A204.1 (cell line): ENCODE results near the gene SLC35F3.
"Not testable (repeated sequence)": the region's sequence is repeated elsewhere in the genome, so short reads cannot be mapped to it uniquely, and the experiment has no call there.

ENCODE experiments used
- FAIRE-seq: peaks from 2 replicates; lab custom pipeline; 2012; peaks lifted over from hg19 to GRCh38; lab: Jason Lieb, UNC

Gene SLC35F3

DNA sequence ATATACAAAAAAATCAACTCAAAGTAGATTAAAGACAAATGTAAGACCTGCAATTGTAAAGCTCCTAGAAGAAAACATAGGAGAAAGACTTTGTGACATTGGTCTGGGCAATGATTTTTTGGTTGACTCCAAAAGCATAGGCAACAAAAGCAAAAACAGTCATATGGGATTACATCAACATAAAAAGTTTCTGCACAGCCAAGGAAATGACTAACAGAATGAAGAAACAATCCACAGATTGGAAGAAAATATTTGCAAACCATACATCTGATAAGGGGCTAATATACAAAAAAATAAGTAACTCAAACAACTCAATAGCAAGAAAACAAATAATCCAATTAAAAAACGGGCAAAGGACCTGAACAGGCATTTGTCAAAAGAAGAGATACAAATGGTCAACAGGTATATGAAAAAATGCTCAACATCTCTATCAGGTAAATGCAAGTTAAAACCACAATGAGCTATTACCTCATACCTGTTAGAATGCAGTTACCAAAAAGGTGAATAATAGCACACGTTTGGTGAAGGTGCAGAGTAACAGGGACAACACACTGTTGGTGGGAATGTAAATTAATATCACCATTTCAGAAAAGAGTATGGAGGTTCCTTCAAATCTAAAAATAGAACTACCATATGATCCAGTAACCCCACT, 295.1 kb downstream of the SLC35F3 start:
- FAIRE-seq = no peak

DNA sequence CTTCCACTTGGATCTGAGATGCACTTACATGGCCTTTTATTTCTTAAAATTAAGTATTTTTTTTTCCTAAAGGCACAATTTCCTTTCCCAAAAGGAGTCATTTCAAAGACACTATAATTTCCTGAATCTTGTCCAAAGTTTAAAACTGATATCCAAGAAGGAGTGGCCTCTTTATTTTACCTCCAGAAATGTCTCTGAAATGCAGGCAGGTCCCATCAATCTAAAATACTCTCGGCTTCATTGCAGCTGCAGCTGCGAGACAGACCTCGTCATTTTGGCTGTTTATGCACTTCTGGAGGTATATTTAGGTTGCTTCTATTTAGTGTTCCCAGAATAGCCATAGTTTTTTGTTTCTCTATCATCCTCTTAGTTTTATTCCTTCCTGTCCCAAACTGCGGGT, 296.1 kb downstream of the SLC35F3 start:
- FAIRE-seq = no peak

DNA sequence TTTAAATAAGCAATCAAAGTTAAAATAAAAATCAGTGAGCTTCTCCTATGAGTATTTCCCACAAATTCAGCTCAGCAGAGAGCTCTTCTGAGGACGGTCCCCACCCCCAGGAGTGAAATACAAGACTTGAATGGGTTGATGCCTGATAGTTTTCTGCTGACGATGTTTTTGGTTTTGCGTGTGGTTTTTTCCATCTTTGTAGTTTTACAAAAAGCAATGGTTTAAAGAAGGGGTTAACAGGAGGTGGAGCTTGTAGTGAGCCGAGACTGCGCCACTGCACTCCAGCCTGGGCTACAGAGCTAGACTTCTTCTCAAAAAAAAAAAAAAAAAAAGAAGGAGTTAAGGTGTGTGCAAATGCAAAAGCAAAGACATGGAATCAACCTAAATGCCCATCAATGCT, 297.1 kb downstream of the SLC35F3 start:
- no peak for FAIRE-seq

DNA sequence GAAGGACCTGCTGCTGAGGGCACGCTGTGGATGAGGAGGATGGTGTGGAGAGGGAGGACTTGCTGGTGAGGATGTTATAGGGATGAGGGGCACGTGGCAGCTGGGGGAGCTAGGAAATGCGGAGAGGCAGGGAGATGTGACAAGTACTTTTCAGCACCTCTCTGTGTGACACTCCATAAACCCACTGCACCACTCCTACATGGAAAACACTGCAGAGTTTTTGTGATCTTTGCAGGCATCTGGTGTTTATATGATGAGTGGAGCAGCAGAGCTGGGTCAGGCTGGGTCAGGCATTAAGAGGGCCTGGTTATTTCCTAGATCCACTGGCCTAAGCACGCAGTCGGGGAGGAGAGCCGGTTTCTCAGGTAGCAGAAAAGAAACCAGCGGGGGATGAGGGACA, 301.5 kb downstream of the SLC35F3 start:
- no peak for FAIRE-seq

DNA sequence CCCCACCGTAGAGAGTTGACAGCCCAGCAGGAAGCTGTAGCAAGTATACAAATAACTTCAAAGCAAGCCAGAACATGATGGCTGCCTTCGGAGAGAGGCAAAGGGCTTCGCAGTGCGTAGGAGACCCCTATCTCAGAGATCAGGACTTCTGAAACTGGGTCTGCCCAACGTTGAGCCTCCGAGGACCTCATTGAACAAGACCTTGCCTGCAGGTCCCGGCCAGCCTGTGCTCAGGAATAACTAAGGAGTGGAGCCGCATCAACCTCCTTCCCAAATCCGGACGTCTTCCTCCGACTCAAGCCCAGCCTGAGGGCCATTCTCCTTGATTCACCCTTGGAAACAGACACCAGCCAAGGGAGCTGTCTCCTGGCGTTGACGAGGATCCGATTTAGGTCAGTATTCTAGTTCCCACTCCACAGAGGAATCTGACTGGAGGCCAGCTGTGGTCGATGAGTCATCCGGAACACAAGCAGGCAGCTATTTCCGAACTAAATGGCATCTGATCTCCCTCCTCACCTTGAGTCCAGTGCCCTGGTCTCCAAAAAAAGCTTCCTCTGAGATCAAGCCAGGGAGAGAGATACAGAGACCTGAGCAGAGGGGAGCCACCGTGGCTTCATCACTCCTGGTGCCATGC, 302.3 kb downstream of the SLC35F3 start:
- FAIRE-seq = no peak

DNA sequence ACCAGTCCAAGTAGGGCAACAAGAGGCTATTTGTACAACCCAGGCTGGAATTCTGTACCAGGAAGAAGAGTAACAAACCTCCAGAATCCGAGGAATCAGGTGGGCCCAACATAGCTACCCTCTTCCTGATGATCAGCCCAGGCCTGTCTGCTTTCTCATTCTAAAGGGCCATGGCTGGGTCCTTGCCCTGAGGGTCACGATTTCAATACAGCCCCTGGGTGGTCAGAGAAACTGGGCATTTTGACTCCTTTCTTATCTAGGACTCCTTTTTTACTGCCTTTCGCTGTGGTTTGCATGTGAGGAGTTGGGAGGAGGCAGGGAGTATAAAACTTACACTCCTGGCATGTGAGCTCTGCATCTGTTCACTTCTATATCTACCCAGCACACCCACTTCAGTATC, 303.9 kb downstream of the SLC35F3 start:
- FAIRE-seq = no peak

DNA sequence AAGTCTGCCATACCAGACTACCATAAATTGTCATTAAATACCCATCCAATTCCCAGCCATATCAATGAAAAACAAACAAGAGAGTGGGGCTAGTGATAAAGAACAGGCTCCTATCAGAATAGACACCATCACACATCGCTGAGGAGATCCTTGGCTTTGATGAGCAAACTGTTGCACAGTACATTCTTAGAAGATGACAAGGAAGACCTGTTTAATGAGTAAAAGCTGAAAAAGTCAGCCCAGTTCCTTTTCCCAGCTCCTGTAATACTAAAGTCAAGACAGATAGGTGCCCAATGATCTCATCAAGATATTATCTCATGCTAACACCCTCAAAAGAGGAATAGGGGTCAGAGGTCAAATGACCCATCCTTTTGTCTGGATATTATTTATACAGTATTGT, 304.3 kb downstream of the SLC35F3 start:
- no peak for FAIRE-seq

DNA sequence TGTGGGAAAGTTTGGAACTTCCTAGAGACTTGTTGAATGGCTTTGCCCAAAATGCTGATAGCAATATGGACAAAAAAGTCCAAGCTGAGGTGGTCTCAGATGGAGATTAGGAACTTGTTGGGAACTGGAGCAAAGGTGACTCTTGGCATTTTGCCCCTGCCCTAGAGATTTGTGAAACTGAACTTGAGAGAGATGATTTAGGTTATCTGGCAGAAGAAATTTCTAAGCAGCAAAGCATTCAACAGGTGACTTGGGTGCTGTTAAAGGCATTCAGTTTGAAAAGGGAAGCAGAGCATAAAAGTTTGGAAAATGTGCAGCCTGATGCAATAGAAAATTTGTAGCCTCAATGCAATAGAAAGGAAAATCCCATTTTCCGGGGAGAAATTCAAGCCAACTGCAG, 306.0 kb downstream of the SLC35F3 start:
- not testable (repeated sequence) for FAIRE-seq

DNA sequence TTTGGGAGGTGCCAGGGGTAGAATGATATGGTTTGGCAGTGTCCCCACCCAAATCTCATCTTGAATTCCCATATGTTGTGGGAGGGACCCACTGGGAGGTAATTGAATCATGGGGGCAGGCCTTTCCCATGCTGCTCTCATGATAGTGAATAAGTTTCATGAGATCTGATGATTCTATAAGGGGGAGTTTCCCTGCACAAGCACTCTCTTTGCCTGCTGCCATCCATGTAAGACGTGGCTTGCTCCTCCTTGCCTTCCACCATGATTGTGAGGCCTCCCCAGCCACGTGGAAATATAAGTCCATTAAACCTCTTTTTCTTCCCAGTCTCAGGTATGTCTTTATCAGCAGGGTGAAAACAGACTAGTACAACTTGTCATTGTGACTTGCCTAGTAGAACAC, 307.4 kb downstream of the SLC35F3 start:
- FAIRE-seq = not testable (repeated sequence)

DNA sequence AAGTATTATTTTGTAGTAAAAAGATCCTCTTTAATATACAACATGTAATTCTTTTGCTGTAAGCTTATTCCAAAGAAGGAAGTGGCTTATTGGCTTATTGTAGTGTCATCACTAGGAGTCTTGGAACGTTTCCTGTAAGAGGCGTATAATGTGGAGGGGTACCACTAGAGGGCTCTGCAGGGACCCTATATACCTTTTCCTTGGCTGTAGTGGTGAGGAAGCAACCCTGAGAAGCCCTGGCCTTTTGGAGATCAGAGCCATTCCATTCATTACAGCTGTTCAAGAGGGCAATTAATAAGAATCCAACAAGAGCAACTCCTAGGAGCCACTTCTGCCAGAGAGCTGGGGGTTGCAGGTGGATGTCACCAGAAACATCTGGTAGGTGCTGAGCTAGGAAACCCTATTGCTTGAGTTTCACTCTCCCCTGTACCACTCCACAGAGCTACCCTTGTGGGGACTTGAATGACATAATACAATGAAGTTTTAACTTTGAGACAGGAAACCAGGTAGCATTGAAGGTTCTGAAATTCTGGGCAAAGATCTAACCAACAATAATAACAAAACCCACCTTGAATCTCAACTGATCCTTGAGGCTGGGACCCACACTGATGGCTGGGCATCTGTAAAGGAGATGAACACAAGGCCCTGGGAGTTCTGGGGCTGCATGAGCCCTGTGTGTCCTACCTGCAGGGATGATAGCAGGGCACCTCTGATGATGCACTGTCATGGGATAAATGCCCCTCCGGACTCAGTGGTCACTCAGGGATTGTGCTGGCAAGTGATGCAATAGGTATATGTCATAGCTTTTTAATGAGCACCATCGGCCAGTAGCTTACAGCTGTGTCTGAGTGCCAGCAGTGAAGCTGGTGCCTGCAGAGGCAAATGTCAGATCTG, 308.5 kb downstream of the SLC35F3 start:
- no peak for FAIRE-seq

DNA sequence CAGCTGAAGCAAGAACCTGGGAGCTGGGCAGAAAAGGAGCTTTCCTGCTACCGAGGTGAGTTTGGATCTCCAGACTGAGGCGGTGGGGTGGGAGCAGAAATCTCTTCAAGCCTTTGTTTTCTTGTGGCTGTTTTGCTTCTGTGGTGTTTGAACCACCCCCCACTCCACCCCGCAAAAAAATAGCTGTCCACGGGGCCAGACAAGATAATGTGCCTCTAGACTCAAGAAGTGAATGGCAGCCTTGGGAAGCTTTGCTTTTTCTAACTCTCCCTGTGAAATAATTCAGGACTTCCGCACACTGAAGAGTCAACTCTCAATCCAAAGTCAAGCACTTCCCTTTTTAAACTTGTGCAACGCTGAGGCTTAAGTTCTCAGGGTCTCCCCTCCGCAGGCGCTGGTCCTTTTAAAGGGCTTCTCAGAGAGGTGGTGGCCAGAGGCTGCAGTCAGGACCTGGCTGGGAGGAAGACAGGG, 309.2 kb downstream of the SLC35F3 start:
- FAIRE-seq = no peak

DNA sequence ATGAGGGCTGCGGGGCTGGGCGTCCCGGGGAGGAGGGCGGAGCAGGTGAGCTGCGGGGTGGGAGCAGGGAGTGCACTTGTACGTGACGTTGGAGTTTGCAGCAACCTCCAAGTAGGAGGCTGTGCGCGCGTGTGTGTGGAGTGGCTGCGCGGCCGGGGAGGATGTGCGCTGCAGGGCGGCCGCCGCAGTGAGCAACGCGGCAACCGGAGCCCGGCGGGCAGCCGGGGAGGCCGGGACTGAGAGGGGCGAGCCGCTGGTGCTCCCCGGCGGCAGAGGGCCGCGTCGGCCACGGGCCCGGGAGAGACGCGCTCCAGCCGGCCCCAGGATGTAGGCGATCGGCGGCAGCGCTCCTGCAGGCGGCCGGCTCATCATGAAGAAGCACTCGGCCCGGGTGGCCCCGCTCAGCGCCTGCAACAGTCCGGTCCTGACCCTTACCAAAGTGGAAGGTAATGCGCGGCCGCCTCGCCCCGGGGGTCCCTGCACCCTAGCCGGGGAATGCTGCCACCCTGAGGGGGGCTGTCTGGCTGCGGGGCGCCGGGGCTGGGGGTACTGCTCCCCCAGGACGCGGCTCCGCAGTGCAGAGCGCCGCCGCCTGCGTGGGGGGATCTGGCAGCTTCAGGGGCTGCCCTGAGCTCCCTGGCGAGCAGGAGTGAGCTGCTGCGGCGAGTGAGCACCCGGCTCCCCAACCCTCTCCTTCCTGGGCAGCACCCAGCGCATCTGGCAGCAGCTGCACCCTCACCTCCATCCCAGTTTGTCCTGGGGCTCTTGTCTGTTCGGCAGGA, 309.8 kb downstream of the SLC35F3 start:
- no peak for FAIRE-seq

DNA sequence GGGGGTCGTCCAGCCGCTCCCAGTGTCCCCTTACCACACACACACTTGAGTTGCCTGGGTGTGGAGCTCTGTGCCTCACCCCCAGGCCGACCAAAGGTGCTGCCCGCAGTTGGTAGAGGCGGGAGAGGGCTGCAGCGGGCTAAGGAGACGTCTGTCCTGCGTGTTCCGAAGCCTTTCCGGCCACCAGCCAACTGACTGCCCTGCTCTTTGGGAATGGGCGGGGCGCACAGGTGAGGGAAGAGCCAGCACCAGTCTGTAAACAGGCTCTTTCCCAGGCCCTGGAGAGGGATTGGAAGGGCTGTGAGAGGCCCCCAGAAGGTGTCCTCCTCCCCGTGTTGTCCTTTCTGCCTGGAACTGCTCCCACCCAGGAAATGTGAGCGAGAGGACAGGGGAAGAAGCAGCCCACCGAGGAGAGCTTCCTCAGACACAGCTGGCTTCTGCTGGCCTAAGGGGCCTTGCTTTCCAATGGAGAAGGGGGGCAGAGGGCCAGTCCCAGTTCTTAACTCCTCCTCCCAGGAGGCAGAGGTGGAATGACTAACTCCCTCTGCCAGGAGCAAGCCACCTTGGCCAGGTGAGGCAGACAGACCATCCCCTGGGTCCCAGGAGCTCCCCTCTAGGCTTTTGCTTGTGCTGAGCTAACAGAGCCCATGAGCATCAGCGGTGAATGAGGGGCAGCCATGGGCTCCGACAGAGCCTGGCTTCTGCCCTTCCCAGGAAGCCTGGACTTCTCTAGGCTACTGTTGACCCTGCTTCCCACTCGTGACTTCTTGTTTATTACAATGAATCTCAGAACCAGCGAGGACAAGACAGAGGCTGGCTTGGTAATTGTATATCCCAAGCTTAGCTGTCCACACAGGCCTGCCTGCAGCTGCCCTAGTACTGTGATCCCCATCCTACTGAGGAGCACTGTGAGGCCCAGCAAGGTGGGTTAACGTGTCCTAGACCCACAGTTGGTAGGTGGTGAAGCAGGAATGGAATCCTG, 310.7 kb downstream of the SLC35F3 start:
- no peak for FAIRE-seq

DNA sequence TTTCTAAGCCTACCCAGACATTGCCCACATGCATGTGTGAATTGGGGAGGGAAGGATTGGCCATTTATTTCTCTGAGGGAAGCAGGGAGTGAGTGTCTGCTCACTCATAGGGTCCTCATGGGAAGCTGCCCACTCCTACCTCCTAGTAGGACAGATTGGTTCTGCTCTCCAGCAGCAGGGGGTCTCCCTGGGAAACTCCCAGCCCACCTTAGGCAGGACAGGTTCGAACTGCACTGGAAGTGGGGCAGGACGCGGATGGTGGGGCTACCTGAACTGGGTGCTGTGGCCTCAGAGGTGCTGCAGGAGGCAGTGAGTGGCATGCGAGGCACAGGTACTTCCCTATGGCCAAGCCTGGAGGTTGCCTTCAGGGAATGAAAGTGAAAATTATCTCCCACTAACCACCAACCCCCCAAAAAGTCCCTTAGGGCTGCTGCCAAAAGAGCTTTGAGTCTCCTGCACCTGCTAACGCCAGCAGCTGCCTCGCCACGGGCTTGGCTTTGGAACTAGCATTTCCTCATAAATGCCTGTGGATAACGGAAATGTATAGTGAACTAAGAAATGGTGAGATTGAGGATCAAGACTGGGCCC, 311.7 kb downstream of the SLC35F3 start:
- FAIRE-seq = no peak

DNA sequence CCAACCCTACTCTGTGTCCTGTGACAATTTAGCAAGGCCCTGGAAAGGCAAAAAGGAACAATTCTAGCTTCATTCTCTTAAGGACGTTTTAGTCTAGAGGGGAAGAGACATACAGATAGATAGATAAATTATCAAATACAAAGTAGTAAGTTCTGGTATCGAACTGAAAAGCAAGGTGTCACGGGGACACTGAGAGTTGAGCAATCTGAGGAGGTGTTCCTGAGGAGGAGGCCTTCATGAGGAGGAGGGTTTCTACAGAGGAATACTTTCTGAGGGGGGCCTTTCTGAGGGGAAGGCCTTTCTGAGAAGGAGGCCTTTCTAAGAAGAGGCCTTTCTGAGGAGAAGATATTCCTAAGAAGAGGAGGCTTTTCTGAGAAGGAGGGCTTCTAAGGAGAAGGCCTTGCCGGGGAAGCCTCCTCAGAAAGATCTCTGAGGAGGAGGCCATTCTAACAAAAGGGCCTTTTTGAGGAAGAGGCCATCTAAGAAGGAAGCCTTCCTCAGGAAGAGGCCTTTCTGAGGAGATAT, 312.9 kb downstream of the SLC35F3 start:
- FAIRE-seq = no peak

DNA sequence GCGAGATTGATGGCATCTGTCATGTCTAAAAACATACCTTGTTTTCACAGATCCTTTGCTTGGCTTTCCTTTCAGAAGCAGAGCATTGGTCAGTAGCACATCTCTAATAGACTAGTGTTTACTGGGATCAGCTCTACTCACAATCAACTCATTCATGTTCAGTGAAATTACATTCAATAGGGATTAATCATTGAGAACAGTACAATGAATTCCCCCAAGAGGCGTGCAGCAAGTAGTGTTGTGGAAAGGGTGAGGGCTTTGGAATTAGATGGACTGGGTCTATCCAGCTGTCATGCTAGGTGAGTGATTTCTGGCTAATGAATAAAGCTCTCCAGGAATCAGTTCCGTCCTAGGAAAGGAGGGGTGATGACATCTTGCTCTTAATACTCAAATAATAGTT, 313.6 kb downstream of the SLC35F3 start:
- FAIRE-seq = no peak

DNA sequence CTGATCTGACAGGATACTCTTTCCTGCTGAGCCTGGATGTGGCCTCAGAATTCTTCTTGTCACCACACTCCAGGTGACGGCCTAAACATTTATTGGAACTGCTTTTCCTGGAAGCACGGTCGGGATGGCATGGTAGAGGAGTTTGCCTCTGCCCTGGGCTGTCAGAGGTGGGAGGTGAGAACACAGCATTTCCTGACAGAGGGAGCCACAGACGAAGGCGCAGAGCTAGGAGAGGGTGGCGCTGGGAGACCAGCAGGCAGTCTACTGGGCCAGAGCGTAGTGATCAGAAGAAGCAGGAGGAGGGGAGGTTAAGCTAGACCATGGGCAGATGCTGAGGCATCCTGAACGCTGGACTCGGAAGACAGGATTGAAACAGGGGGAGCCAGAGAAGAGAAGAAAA, 315.2 kb downstream of the SLC35F3 start:
- no peak for FAIRE-seq

DNA sequence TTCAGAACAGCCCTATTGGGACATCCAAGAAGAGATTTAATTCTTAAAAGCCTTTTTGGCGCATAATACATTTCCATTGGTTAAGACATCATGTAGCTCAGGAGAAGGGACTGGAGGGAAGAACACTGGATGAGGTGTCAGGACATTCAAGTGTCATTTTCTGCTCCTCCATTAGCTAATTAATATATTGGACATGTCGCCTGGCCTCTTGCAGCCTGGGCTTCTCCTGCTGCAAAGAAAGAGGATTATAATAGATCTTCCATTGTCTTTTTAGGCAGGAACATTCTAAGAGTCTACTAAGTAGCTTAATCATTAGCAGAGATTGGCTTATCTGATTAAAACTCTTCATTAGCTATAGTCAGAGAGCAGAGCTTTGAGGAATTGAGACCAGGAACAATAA, 317.1 kb downstream of the SLC35F3 start:
- no peak for FAIRE-seq

DNA sequence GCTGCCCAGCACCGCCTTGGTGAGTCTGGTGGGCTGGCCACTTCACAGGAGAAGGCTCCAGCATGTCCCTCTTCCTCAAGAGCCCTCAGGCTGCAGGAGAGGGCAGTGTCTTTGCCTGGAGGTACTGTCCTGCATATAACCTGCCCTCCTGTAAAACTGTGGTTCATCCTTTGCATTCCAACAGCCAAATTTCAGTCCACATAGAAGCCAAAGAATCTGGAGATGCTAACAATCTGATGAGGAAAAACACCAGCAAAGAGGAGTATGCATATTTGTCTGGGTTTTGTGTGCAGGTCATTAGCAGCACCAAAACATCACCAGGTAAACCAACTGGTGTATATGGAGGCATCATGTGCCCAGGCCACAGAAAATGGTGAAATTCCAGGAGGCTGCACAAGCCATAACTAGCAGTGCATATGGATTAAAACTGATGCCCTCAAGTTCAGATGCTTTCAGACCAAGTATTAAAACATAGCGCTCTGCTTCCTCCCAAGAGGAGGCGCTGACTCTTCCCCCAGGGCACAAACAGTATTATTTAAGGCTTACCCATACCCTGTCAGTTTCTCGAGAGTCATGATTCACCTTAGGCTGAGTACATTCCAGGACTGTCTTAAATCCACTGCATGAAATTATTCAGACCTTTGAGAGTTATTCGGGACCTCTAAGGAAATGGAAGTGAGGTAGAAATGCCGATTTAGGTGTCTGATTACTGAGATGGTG, 318.2 kb downstream of the SLC35F3 start:
- FAIRE-seq = no peak
